Left kidney (tissue), 2 donors: ENCODE results near the gene SAP30BP. TPM values are rescaled to one million over a fixed set of nuclear protein-coding genes. Genes with fewer than 3 reads are reported as not detected.

ENCODE experiments used
- DNase-seq: peaks from one replicate; pipeline ENCODE4 v3.0.0-alpha.2; 2013
- polyA plus RNA-seq: library from polyadenylated mRNA; unstranded; fragments of 120-200 nt; gene quantifications from one replicate; pipeline ENCODE4 v1.2.1, GENCODE V29; 2013; ENCODE audit not compliant: insufficient read length

The SAP30BP gene
- polyA plus RNA-seq, 1 donor, result 102 TPM

DNA sequence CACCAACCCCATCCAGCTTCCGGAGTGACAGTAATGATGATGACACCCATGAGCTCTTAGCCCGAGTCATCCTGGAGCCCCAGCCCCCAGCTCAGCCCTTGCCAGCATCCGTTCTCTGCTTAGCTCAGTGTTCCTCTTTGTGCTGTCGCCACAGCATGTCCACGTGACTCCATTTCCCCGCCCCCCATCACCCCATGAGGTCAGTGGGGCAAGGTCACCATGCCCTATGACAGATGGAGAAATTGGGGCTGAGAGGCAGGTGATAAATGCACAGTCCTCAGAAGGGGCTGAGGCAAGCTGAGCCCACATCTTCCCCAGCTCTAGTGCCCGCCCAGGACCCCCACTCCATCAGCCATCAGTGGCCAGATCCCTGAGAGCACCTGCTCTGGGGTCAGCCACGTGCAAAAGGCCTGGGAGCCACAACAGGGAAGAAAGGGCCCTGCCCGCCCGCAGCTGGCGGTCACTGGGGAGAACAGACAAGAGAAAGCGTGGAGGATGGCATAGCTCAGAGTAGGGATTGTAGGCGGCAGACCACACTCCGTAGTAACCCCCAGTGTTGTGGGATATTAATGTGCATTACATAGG lies 71.2 kb downstream of the SAP30BP start:
- no peak for DNase-seq

DNA sequence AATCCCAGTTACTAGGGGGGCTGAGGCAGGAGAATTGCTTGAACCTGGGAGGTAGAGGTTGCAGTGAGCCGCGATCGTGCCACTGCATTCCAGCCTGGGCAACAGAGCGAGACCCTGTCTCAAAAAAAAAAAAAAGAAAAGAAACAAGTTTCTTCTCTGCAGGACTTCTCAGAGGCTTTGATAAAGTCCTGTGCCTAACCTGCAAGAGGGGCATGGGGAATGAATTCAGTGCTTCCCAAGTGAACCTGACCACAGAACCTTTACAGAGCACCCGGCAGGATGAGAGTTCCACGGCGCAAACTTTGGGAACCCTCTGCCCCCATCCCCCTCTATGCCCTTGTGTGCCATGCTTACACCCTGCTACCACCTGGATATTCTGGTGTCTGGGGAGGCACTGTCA lies 72.0 kb downstream of the SAP30BP start:
- DNase-seq, result no peak

DNA sequence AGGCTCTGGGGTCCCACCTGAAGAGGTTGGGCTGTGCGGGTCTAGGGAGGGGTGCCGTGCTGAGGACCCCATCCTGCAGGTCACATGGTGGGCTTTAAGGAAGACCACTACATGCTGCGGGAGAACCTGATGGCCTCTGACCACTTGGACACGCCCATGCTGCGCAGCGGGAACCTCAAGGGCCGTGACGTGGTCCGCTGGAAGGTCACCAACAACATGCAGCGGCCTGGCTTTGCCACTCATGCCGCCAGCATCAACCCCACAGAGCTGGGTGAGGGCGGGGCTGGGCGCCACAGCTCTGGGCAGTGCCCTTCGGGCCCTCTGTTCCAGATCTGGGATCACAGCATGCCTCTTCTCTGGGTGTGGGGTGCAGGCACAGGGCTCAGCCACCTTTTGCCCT lies 72.7 kb downstream of the SAP30BP start:
- DNase-seq, result no peak

DNA sequence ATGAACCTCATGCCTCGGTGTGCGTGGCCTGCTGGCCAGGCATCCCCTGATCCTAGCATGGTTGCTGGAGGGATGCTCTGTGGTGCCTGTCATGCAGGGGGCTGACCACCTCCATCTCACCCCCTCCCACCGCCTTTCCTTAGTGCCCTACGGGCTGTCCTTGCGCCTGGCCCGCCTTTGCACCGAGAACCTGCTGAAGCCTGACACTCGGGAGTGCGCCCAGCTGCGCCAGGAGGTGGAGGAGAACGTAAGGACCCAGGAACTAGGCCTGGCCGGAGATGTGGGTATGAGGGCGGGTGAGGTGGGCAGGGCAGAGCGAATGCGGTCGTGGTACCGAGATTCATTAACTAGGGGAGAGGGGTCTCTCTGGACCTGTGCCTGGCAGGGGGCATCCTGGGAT lies 73.1 kb downstream of the SAP30BP start:
- DNase-seq, result no peak

DNA sequence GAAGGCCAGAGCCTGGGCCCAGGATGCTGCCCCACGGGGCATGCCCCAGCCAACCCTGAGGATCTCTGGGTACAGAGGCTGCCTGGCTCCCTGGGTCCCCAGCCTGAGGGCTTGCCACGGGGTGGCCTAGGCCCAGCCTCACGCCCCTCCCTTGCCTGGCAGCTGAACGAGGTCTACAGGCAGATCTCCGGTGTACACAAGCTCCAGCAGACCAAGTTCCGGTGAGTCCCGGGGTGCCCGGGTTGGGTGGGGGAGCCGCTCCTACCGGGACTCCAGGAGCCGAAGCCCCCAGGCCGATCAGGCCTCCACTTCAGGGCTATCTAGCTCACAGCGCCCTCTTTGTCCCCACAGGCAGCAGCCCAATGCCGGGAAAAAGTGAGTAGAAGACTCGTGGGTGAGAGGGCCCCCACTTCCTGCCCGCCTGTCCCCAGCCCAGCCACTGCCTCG lies 73.5 kb downstream of the SAP30BP start:
- no peak for DNase-seq

DNA sequence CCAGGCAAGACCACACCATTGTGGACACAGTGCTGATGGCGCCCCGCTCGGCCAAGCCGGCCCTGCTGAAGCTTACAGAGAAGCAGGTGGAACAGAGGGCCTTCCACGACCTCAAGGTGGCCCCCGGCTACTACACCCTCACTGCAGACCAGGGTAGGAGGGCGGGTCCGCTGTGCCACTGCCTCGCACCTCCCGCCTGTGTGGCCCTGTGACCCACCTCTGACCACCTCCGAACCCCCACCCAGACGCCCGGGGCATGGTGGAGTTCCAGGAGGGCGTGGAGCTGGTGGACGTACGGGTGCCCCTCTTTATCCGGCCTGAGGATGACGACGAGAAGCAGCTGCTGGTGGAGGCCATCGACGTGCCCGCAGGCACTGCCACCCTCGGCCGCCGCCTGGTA lies 75.2 kb downstream of the SAP30BP start:
- DNase-seq, result no peak

DNA sequence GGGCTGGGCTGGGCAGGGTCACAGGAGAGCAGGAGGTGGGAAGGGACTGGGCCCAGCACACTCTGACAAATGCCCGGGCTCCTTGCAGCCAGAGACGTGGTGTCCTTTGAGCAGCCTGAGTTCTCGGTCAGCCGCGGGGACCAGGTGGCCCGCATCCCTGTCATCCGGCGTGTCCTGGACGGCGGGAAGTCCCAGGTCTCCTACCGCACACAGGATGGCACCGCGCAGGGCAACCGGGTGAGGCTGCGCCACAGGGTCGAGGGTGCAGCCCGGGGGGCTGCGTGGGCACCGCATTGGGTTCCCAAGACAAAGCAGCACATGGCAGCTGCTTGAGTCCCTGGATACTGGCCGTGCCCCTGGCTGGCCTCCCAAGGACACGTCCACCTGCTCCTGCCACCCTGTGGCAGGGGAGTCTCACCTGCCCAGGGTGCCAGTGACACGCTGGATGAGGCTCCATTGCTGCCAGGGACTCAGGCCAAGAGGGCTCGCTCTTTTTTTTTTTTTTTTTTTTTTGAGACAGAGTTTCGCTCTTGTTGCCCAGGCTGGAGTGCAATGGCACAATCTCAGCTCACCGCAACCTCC lies 76.6 kb downstream of the SAP30BP start:
- no peak for DNase-seq

DNA sequence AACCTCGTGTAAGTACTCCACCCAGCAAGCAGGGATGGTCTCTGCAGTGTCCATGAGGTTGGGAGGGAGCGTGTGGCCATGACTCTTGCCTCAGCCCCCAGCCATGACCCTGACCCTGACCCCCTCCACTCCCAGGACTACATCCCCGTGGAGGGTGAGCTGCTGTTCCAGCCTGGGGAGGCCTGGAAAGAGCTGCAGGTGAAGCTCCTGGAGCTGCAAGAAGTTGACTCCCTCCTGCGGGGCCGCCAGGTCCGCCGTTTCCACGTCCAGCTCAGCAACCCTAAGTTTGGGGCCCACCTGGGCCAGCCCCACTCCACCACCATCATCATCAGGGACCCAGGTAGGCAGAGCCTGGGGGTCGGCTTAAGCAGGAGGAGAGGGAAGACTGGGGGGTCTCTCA lies 81.6 kb downstream of the SAP30BP start:
- DNase-seq, result no peak

DNA sequence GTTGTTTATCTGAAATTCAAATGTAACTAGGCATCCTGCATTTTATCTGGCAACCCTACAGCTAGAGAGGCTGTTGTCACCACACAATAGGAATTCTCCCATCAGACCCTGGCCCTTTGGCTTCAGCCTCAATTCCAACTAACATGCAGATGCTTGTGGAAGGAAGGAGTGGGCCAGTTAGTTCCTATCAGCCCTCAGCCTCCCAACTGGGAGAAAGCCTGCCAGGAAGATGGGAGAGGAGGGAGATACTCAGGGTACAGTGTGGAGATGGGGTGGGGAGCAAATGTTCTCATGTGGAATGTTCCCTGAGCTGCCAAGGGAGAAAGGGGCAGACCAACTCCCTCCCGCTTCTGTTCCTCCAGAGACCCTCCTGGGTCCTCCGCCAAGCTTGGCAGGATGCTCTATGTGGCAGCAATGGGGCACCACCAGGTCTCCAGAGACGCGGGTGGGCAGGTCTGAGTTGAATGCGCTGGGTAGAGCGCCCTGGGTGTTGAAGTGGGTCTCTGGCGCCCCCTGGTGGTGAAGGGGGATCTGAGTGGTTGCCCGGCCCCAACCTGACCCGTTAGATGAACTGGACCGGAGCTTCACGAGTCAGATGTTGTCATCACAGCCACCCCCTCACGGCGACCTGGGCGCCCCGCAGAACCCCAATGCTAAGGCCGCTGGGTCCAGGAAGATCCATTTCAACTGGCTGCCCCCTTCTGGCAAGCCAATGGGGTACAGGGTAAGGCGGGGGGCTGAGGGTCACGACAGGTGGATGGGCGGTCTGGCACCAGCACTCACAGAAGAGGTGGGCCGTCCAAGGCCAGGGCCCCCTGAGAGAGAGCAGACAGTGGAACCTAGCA lies 82.6 kb downstream of the SAP30BP start:
- DNase-seq, result peak; percentile 55

DNA sequence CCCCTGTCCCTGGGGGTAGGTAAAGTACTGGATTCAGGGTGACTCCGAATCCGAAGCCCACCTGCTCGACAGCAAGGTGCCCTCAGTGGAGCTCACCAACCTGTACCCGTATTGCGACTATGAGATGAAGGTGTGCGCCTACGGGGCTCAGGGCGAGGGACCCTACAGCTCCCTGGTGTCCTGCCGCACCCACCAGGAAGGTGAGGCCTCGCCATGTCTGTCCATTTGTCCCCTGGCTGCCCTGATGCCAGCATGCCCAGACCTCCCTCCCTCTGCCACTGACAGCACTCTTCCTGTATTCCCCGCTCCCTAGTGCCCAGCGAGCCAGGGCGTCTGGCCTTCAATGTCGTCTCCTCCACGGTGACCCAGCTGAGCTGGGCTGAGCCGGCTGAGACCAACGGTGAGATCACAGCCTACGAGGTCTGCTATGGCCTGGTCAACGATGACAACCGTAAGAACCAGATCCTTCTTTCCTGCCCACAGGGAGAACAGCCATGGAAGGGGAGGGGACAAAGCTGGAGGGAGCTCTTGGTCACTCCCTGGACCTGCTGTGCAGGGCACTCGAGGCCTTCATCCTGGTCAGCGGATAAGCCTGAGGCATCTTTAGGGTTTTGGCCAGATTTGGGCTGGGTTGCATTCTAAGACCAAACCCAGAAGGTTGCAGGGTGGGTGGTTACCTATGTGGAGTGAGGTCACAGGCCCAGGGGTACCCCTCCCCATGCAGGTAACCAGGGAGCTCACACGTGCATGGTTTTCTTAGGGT lies 83.7 kb downstream of the SAP30BP start:
- DNase-seq, result no peak

DNA sequence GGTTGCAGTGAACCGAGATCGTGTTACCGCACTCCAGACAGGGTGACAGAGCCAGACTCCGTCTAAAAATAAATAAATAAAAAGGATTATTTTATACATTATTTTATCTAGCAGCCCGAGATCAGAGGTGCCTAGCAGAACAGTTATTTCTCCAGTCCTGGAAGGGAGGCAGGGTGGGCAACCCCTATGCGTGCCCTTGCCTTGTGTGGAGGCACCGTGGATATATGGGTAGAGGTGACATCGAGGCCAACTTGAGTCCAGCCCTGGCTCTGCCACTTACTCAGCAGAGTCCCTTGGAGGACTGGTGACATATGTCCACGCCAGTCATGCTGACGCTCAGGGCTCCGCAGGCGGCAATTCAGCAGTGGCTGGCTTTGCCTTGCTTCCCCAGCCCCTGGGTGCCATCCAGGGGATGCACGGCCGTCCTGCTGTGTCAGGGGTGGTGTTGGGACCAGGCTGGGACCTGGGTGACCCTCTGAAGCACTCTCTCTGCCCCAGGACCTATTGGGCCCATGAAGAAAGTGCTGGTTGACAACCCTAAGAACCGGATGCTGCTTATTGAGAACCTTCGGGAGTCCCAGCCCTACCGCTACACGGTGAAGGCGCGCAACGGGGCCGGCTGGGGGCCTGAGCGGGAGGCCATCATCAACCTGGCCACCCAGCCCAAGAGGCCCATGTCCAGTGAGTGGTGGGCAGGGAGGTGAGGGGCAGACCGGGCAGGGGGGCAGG lies 84.7 kb downstream of the SAP30BP start:
- DNase-seq, result no peak

DNA sequence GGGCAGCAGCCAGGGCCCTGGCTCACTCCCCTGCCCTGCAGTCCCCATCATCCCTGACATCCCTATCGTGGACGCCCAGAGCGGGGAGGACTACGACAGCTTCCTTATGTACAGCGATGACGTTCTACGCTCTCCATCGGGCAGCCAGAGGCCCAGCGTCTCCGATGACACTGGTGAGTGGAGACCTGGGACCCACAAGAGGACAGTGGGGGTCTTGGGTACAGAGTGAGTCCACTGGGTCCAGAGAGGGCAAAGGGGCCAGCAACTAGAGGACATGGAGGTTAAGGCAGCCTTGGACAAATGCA lies 85.2 kb downstream of the SAP30BP start:
- no peak for DNase-seq

DNA sequence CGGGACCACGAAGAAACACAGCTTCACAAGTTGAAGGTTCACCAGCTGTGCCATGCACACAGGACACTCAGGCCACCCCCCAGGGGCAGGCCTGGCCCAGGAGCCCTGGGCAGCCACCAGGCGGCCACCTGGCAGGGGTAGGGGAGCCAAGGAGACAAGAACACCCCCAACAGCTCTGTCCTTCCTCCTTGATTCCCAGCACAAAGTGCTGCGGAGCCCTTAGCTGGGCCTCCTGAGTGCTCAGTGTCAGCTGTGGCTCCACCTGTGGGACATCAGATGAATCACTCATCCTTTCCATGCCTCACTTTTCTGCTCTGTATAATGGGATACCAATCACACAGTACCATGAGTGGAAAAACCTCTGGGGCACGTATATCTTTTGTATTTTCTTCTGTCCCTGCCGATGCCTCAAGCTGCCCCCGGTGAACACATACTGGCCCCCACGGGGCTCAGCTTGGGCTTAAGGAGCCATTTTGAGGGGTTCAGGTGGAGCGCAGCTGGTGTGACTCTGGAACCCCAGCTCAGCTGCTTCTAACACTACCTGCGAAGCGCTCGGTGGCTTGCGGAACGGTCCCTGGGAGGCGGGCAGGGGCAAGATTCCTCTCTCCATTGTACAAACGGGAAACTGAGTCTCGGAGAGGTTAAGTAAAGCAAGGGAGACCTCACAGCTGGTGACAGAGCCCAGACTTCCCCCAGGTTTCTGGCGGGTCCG lies 85.8 kb downstream of the SAP30BP start:
- DNase-seq, result no peak

DNA sequence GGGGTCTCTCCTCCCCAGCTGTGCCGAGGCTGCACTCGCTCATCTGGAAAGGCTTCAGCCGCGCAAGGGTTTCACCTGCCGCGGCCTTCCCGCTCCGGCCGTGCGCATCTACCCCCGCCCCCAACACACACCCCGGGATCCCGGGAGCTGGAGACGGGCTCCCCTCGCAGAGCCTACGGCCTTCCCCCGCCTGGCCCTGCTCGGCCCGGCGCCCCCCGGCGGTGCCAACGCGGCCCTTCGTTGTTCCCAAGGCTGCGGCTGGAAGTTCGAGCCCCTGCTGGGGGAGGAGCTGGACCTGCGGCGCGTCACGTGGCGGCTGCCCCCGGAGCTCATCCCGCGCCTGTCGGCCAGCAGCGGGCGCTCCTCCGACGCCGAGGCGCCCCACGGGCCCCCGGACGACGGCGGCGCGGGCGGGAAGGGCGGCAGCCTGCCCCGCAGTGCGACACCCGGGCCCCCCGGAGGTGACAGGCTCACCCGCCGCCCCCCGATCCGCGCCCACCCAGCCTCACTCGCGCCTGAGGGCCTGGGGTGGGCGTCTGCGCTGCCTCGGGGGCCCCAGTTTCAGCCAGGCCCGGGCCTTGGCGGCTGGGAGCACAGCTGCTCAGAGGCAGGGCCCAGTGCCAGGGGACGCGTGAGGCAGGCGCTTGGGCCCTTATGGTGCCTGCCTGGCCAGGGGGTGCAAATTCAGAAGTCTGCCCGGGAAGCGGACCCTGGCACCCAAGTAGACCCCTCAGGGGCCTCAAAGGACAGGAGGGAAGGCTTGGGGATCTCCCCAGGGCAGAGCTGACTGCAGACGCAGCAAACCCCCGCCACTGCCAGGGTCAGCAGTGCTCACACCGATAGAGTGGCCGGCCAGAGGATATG lies 86.6 kb downstream of the SAP30BP start:
- no peak for DNase-seq

DNA sequence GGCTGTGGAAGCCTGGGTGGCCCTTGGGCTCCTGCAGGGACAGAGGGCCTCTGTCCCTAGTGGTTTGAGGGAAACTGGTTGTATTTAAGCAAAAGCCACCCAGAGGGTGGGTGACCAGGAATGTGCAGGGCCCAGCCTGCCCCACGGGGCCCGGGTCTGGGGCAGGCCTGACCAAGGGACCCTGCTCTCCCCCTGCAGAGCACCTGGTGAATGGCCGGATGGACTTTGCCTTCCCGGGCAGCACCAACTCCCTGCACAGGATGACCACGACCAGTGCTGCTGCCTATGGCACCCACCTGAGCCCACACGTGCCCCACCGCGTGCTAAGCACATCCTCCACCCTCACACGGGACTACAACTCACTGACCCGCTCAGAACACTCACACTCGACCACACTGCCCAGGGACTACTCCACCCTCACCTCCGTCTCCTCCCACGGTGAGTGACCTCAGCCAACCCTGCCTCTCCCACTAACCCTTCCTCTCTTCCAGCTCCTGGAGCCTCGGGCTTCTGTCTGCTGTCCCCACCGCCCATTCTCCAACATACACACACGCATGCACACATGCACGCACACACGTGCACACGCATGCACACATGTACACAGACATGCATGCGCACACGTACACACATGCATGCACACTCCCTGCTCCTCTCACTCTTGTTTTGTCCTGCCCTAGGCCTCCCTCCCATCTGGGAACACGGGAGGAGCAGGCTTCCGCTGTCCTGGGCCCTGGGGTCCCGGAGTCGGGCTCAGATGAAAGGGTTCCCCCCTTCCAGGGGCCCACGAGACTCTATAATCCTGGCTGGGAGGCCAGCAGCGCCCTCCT lies 87.5 kb downstream of the SAP30BP start:
- no peak for DNase-seq

DNA sequence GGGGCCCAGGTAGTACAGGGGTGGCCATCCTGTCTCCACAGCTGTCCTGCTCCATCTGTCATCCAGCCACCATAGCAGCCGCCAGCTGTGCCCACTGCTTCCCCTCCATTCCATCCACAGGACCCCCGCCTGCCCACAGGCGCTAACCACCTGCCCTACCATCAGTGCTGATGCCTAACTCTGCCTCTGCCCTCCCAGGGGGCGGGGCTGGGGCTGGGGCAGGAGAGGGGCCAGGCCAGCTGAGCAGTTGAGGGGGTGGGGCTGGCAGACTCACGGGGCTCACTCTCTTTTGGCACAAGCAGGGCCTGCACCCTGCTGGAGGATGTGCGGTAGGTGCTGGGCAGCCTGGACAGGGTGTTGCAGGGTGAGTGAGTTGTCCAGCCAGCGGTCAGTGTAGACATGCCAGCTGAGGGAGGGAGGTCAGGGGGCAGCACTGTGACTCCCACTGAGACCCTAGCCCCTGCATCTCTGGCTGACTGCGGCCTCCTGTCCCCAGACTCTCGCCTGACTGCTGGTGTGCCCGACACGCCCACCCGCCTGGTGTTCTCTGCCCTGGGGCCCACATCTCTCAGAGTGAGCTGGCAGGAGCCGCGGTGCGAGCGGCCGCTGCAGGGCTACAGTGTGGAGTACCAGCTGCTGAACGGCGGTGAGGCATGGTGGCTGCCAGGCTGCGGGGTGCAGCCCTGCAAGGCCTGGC lies 88.2 kb downstream of the SAP30BP start:
- no peak for DNase-seq

DNA sequence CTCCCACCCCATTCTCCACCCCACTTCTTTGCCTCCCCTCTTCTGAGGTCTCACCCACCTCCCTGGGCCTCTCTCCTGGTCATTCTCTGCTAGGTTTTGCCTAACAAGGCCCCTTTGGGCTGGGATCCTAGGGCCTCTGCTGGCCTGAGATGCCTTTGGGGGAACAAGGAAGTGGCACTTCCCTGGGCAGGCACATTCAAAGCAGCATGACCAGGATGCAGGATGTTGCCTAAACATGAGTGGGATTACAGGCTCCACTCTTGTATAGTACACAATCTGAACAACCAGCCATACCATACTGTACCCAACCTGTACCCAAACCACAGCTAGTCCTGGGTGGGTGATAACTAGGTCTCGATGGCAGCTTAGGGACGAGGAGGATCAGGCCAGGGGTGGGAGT lies 88.9 kb downstream of the SAP30BP start:
- DNase-seq, result no peak

DNA sequence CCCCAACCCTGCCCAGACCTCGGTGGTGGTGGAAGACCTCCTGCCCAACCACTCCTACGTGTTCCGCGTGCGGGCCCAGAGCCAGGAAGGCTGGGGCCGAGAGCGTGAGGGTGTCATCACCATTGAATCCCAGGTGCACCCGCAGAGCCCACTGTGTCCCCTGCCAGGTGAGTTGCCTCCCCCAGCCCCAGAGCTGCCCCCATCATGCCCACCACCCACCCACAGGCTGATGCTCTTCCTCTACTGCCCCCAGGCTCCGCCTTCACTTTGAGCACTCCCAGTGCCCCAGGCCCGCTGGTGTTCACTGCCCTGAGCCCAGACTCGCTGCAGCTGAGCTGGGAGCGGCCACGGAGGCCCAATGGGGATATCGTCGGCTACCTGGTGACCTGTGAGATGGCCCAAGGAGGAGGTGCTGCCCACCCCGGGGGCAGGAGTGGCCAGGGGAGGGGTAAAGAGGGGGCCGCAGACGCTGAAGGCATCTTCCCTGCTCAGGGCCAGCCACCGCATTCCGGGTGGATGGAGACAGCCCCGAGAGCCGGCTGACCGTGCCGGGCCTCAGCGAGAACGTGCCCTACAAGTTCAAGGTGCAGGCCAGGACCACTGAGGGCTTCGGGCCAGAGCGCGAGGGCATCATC lies 89.4 kb downstream of the SAP30BP start:
- DNase-seq, result no peak
